Duodenal mucosa (tissue), 2 donors: ENCODE data around the gene DNAJB1.
"Not testable (repeated sequence)": the region's sequence is repeated elsewhere in the genome, so short reads cannot be mapped to it uniquely, and the experiment has no call there.

Experiments
- H3K27ac ChIP-seq: one replicate; pipeline ENCODE4 v1.7.0; 2013; ENCODE audit warnings: low read depth, low read length
- H3K27me3 ChIP-seq, 2 donors: one replicate each; pipeline ENCODE4 v1.7.0; 2013; ENCODE audit warnings: low read length in 2 of 2, control low read depth in 1 of 2; ENCODE audit not compliant: insufficient read depth in 2 of 2, control insufficient read depth in 1 of 2
- H3K36me3 ChIP-seq, 2 donors: one replicate each; pipeline ENCODE4 v1.7.0; 2013; ENCODE audit warnings: low read length in 2 of 2, control low read depth in 1 of 2; ENCODE audit not compliant: insufficient read depth in 2 of 2, control insufficient read depth in 1 of 2
- H3K4me1 ChIP-seq, 2 donors: one replicate each; pipeline ENCODE4 v1.7.0; 2013; ENCODE audit warnings: low read length in 2 of 2, control low read depth in 1 of 2; ENCODE audit not compliant: insufficient read depth in 2 of 2, control insufficient read depth in 1 of 2
- H3K4me3 ChIP-seq, 2 donors: one replicate each; pipeline ENCODE4 v1.7.0; 2013; ENCODE audit warnings: low read length in 2 of 2, low read depth in 1 of 2
- H3K9ac ChIP-seq, 2 donors: one replicate each; pipeline ENCODE4 v1.7.0; 2013; ENCODE audit warnings: low read length in 2 of 2, low read depth in 1 of 2
- H3K9me3 ChIP-seq, 2 donors: one replicate each; pipeline ENCODE4 v1.7.0; 2013; ENCODE audit warnings: low read length in 2 of 2, control low read depth in 1 of 2; ENCODE audit not compliant: control insufficient read depth in 1 of 2

The DNAJB1 gene

DNA sequence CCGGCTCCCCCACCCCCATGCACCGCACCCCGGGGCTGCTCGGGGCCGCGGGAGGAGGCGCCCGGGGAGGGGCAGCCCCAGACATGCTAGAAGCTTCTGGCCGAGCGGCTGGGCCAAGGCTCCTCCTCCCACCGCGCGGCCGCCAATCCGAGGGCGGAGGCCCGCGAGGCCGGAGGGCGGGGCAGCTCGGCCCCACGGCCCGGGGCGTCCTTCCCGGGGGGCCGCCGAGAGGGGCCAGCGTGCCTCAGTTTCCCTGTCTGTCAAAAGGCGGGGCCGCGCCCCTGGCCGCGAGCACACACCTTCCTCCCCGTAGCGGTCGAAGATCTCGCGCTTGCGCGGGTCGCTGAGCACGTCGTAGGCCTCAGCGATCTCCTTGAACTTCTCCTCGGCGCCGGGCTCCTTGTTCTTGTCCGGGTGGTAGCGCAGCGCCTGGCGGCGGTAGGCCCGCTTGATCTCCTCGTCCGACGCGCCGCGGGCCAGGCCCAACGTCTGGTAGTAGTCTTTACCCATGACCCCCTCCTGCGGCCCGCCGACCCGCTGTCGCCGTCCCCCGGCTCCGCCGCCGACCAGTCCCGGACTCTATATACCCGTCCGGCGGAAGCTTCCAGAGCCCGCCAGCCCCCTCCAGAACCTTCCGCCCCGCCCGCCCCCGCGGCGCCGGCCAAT lies at the start of gene DNAJB1:
Gene DNAJB1, minus strand, starts transcription at position 558 of the 666 bp plus-strand sequence. Its CDS starts 48 bp downstream, at position 510.
- H3K9ac ChIP-seq: peak within 1 kb of the TSS; percentile 98 to 100
- H3K4me1 ChIP-seq: peaks cover 38 to 46% of the 10 kb centered on the region in 2 donors
- peak within 1 kb of the TSS; percentile 100 for H3K27ac ChIP-seq
- peak within 1 kb of the TSS; percentile 87 to 88 for H3K4me3 ChIP-seq
- H3K9me3 ChIP-seq: no peaks in the 10 kb centered on the region
- H3K36me3 ChIP-seq: peaks cover 6 to 34% of the 10 kb centered on the region in 2 donors
- H3K27me3 ChIP-seq: no peaks in the 10 kb centered on the region

DNA sequence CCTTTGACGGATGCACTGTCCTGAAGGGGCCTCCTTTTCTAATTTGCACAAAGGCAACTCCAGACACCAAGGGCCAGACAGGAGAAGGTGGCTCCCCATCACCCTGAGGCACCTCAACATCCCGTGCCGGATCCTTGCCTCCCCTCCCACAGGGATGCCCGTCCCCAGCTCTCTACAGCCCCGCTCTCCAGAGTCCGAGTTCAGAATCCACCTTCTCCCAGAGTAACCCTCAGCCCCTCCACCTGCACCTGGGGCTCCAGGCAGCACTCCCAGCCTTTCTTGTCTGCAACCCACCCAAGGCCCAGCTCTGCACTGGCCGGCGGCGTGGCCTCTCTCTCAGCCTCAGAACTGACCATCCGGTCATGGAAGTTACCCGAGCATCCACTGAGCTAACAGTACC lies 48.9 kb upstream of the DNAJB1 start:
- H3K27ac ChIP-seq: no peak overlapping the region
- H3K36me3 ChIP-seq: peaks cover 8 to 42% of the 10 kb centered on the region in 2 donors
- H3K27me3 ChIP-seq: no peaks in the 10 kb centered on the region
- H3K4me1 ChIP-seq: peaks cover 13 to 16% of the 10 kb centered on the region in 2 donors
- no peaks in the 10 kb centered on the region for H3K9me3 ChIP-seq
- no peak overlapping the region for H3K4me3 ChIP-seq
- no peak overlapping the region for H3K9ac ChIP-seq

DNA sequence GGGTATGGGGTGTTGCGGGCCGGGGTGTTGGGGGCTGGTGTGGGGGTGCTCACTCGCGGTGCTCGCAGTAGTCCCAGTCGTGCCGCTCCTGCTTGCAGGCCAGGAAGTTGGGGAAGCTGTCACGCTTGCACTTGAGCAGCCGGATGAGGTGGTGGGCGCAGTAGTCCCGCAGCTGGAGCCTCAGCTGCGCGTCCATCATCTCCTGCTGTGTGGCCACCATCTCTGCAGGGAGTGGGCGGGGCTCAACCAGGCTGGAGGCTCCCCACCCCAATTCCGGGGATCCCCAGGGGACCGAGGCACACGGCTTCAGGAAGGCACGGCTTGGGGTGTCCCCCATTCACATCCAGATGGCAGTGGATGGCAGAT lies 48.5 kb upstream of the DNAJB1 start:
- Histone ChIP-seq H3K4me1 (peaks cover 13 to 16% of the 10 kb centered on the region in 2 donors), H3K36me3 (peaks cover 8 to 42% of the 10 kb centered on the region in 2 donors), H3K27ac (no peak overlapping the region), H3K9me3 (no peaks in the 10 kb centered on the region), H3K9ac (no peak overlapping the region), H3K27me3 (no peaks in the 10 kb centered on the region), H3K4me3 (no peak overlapping the region)

- H3K4me1 ChIP-seq: peaks cover 10 to 11% of the 10 kb centered on the region in 2 donors
- no peak overlapping the region for H3K9ac ChIP-seq
- no peaks in the 10 kb centered on the region for H3K27me3 ChIP-seq
- H3K9me3 ChIP-seq: no peaks in the 10 kb centered on the region
- peaks cover 8 to 42% of the 10 kb centered on the region in 2 donors for H3K36me3 ChIP-seq
- H3K4me3 ChIP-seq: no peak overlapping the region
- no peak overlapping the region for H3K27ac ChIP-seq
Observed at GRCh38 chr19:14565765-14566711, 47.8 kb upstream of the DNAJB1 start.

DNA sequence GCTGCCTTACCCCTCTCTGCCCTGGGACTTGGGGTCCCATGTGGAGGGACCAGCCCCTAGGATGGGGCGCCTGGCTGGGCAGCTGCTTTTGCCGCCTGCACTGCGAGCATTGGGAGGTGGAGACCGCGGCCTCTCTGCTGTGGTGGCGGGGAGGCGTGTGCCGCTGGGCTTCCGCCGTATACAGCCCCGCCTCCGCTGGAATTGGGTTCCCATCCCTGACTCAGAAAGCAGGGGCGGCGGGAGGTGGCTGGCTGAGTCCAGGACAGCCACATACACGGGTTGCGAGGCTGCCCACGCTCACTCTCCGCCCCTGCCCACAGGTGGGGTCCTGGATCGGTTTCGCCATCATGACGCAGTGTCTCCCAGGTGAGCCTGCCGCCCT lies 47.1 kb upstream of the DNAJB1 start:
- Histone ChIP-seq H3K27ac (no peak overlapping the region), H3K9ac (no peak overlapping the region), H3K9me3 (no peaks in the 10 kb centered on the region), H3K27me3 (no peaks in the 10 kb centered on the region), H3K36me3 (peaks cover 8 to 42% of the 10 kb centered on the region in 2 donors), H3K4me1 (peaks cover 4% of the 10 kb centered on the region in 2 donors), H3K4me3 (no peak overlapping the region)

GRCh38 chr19:14564652-14565297 lies 46.6 kb upstream of the DNAJB1 start:
- H3K27me3 ChIP-seq, H3K4me1 ChIP-seq, H3K27ac ChIP-seq, H3K9me3 ChIP-seq, H3K4me3 ChIP-seq, H3K9ac ChIP-seq: not testable (repeated sequence)
- peaks cover 8 to 42% of the 10 kb centered on the region in 2 donors for H3K36me3 ChIP-seq

DNA sequence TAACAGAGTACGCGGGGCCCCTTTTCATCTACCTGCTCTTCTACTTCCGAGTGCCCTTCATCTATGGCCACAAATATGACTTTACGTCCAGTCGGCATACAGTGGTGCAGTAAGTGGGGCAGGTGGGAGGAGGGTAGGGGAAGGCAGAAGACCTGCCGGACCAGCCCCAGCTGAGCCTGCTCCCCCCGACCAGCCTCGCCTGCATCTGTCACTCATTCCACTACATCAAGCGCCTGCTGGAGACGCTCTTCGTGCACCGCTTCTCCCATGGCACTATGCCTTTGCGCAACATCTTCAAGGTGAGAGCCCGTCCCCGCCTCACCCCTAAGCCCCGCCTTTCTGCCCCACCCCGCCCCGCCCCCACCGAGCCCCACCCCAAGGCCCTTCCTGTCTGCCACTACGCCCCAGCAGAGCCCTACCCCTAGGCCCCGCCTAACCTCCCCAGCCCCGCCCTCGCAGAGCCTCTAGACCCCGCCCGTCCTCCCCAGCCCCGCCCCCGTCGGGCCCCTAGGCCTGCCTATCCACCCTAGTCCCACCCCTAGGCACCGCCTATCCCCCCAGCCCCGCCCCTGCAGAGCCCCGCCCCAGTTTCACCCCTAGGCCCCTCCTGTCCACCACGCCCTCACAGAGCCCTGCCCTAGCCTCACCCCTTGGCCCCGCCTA lies 45.9 kb upstream of the DNAJB1 start:
- H3K27ac ChIP-seq: no peak overlapping the region
- no peak overlapping the region for H3K4me3 ChIP-seq
- H3K9ac ChIP-seq: no peak overlapping the region
- no peaks in the 10 kb centered on the region for H3K27me3 ChIP-seq
- H3K9me3 ChIP-seq: no peaks in the 10 kb centered on the region
- peaks cover 0 to 4% of the 10 kb centered on the region in 2 donors for H3K4me1 ChIP-seq
- peaks cover 8 to 39% of the 10 kb centered on the region in 2 donors for H3K36me3 ChIP-seq

GRCh38 chr19:14563590-14563926 lies 45.4 kb upstream of the DNAJB1 start:
- no peak overlapping the region for H3K4me3 ChIP-seq
- H3K27me3 ChIP-seq: no peaks in the 10 kb centered on the region
- no peak overlapping the region for H3K9ac ChIP-seq
- peaks cover 0 to 4% of the 10 kb centered on the region in 2 donors for H3K4me1 ChIP-seq
- no peaks in the 10 kb centered on the region for H3K9me3 ChIP-seq
- peaks cover 8 to 39% of the 10 kb centered on the region in 2 donors for H3K36me3 ChIP-seq
- no peak overlapping the region for H3K27ac ChIP-seq

GRCh38 chr19:14562660-14563589 lies 44.7 kb upstream of the DNAJB1 start:
- H3K36me3 ChIP-seq: peaks cover 8 to 35% of the 10 kb centered on the region in 2 donors

More at GRCh38 chr19:14562660-14563589, 44.7 kb upstream of the DNAJB1 start:
- H3K27ac ChIP-seq: no peak overlapping the region
- H3K4me1 ChIP-seq: no peaks in the 10 kb centered on the region
- no peak overlapping the region for H3K4me3 ChIP-seq
- no peaks in the 10 kb centered on the region for H3K27me3 ChIP-seq
- no peaks in the 10 kb centered on the region for H3K9me3 ChIP-seq
- no peak overlapping the region for H3K9ac ChIP-seq
